Stimulated activated CD8-positive, alpha-beta memory T cell treated with anti-CD3 and anti-CD28 coated beads, Interleukin-15, amount 100 ng/mL, for 4 hours (primary cell): ENCODE results near the gene CNN3.

Experiments
- DNase-seq, 2 donors: peaks; one replicate each; pipeline ENCODE4 v3.0.0-alpha.2; 2020; ENCODE audit warnings: low read depth in 2 of 2

The CNN3 gene

GRCh38 chr1:94926915-94927404 is at the start of gene CNN3:
TSS of gene CNN3 (minus strand) at chr1:94927110. CDS start at chr1:94926894, 216 bp downstream.
- DNase-seq, result peak; percentile 50 to 63

- DNase-seq, result no peak
Observed at GRCh38 chr1:94974824-94975223, 47.9 kb upstream of the CNN3 start.

DNA sequence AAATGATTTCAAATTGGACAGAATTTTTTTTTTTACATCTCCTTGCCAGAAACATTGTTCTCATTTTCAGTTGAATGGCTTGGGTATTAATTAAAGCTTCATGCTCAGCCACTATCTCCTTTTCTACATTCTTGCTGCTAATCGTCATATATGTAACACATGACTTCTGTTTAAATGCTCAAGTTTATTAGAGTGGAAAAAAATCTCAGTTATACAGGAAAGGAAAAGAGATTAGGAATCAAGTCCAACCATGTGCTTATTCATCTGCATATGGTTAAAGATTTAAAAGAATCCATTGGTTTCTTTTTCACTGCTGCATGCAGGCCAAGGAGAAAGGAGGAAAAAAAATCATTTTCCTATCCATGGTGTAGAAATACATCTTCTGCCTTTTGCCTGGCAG is 47.3 kb upstream of the CNN3 start:
- DNase-seq, result no peak

GRCh38 chr1:94973309-94973922 is 46.5 kb upstream of the CNN3 start:
- no peak for DNase-seq

GRCh38 chr1:94971491-94971924 is 44.6 kb upstream of the CNN3 start:
- no peak for DNase-seq

- DNase-seq, result no peak
Observed at GRCh38 chr1:94970783-94971182, 43.9 kb upstream of the CNN3 start.

DNA sequence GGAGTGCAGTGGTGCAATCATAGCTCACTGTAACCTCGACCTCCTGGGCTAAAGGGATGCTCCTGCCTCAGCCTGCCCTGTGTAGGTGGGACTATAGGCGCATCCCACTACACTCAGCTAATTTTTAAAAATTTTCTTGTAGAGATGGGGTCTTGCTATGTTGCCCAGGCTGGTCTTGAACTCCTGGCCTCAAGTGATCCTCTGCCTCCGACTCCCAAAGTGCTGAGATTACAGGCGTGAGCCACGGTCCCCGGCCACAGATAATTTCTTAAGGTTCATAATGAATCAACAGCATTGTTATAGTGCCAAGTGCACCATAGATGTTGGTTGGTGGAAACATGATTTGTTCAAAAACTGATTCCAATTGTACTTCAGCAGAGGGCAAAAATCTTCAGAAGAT is 42.2 kb upstream of the CNN3 start:
- no peak for DNase-seq

DNA sequence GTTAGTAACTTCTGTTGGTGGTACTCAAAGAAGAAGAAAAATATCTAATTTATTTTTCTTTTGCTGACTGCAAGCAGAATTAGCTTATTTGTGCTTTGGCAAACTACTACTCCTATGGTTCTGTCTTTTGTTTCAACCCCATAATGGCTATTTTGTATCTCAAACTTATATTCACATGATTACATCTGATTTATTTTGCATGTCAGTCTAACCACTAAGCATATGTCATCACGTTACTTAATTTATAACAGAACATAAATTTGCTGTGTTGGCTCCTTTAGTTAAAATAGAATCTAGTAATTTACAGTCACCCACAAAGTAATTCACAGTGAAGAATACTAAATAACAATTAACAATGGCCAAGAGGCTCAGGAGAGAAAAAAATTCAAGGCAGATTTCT is 39.1 kb upstream of the CNN3 start:
- DNase-seq, result no peak

DNA sequence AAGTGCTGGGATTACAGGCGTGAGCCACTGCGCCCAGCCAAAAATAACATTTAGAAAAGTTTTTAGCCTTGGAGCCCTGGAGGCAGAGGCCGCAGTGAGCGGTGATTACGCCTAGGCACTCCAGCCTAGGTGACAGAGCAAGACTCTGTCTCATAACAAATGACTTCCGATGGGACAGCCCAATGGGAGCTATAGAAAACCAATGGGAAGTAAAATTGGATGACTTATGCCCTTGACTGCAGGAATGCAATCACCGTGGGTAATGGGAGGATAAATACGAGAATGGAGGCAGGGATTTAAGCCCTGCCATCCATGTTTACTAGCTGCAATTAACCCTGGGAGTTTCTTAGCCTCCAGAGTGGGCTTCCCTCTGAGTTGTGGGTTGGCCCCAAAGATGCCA is 37.0 kb upstream of the CNN3 start:
- DNase-seq, result no peak

- DNase-seq, result peak in 1 of 2 donors; percentile 0
Observed at GRCh38 chr1:94962409-94963265, 35.7 kb upstream of the CNN3 start.

DNA sequence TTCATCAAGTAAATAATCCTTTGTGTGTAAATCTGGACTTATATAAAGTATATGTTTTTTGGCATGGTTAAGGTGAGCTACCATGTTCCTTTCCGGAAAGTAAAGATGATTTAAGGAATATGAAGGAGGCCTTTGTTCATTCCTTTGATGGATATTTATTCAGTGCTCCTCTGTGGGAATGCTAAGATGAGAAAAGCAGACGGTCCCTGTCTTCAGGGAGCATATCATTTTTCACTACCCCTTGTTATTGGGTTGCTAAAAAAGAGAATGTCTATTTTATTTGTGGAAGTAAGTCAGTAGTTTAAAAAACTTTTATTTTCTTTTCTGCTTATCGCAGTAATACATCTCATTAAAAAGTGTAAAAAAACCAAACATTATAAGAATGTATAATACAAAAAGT is 35.1 kb upstream of the CNN3 start:
- DNase-seq, result no peak

- DNase-seq, result no peak
Observed at GRCh38 chr1:94961582-94961981, 34.7 kb upstream of the CNN3 start.

DNA sequence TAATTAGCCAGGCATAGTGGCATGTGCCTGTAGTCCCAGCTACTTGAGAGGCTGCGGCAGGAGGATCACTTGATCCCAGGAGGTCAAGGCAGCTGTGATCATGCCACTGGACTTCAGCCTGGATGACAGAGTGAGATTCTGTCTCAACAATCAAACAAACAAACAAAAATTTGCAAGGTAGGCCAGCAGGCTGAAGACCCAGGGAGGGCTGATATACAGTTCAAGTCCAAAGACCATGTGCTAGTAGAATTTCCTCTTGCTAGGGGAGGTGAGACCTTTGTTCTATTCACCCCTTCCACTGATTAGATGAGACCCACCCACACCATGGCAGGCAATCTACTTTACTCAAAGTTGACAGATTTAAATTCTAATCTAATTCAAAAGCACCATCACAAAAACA is 31.2 kb upstream of the CNN3 start:
- no peak for DNase-seq

GRCh38 chr1:94955767-94956632 is 29.1 kb upstream of the CNN3 start:
- no peak for DNase-seq

- no peak for DNase-seq
Observed at GRCh38 chr1:94954263-94955220, 27.6 kb upstream of the CNN3 start.

GRCh38 chr1:94953746-94954145 is 26.8 kb upstream of the CNN3 start:
- DNase-seq, result no peak

GRCh38 chr1:94953107-94953506 is 26.2 kb upstream of the CNN3 start:
- no peak for DNase-seq

DNA sequence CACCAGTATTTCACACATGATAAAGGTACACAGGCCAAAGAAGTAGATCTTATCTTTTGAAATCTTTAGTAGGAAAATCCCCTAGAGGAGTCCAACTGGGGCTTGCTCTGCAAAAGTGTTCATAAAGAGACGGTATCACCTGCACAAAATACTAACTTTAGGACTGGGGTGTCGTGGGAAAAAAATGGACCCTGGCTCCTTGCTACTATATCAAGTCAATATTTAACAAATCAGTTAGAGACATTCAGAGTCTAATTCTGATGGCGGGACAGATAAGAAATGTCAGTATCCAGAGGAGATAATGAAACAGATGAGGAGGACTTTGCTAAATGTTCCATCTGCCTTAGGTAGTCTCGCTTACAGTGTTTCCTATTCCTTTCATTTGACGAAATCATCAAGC is 25.6 kb upstream of the CNN3 start:
- no peak for DNase-seq

DNA sequence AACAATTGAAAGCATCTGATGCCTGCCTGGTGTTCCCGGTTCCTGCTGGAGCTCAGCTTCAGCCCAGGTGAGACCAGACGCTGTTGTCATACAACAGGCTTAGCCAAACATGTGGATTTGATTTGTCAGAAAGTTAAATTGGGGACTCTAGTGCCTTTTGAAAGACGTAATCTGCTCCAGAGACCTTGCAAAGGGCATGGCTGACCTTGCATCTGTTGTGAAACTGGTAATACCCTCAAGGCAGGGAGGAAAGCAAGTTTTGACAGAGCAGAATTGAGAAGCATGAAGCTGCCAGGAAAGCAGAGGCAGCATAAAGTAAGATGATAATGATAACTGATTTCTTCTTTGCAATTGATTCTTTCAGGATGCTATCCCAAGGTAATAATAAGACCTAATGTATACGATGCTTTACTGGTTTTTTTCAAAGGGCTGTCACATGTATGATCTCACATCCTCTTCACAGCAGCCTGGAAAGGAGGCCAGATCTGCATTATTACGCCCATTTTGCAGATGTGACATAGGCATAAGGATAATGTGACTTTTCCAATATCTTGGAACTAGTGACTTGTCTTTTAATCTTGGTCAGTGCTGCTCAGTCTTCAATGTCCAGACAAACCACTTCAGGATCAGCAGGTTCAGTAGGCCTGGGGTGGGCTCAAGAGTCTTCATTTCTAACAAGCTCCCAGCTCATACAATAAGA is 24.7 kb upstream of the CNN3 start:
- DNase-seq, result no peak

DNA sequence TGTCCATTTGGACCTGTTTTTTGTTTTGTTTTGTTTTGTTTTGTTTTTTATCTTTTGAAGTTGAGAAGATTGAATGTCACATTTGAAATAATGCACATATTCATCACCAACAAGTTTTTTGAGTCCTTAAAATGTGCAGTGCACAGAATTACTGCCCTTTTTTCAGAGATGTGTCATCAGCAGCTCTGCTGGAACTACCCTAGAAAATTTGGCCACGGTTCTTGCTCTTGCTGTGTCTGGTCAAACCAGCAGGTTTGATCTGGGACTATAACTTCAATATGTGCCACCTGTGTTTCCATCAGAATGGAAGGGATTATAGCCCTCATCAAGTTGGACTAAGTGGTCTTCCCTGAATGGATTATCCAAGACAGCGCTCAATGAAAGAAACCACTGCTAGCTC is 24.1 kb upstream of the CNN3 start:
- DNase-seq, result no peak
